ENCODE measurements around the gene MSI2.

- TF ChIP-seq POLR2A (IDR thresholded peaks at IDR 0.05): no peak
- TF ChIP-seq CTCF (IDR thresholded peaks at IDR 0.05): no peak
These were observed 443.5 kb downstream of the MSI2 start for GRCh38 chr17:57699751-57700219.
